Keratinocyte (primary cell): ENCODE data around the gene PRPF8.
"Not testable (repeated sequence)": the region's sequence is repeated elsewhere in the genome, so short reads cannot be mapped to it uniquely, and the experiment has no call there.

Source experiments
- CTCF ChIP-seq, 3 experiments: IDR thresholded peaks in 1 of 3; conservative IDR thresholded peaks in 1 of 3; optimal IDR thresholded peaks in 1 of 3; 2 replicates in 2 of 3; 3 replicates in 1 of 3; pipeline versions ENCODE3 to v1.5.1; 2011; ENCODE audit warnings: low read length in 3 of 3, mild to moderate bottlenecking in 3 of 3, moderate library complexity in 2 of 3, control low read depth in 1 of 3, inconsistent platforms in 1 of 3; ENCODE audit not compliant: insufficient read depth in 2 of 3; ENCODE audit errors: extremely low read depth in 1 of 3
- EZH2 ChIP-seq: IDR thresholded peaks from one replicate; pipeline ENCODE4 v1.6.1; 2012; ENCODE audit warnings: inconsistent platforms, mild to moderate bottlenecking, low read length, moderate library complexity

- not testable (repeated sequence) for TF ChIP-seq EZH2; CTCF (optimal IDR thresholded peaks at IDR 0.05 in 1 of 3, IDR thresholded peaks at IDR 0.05 in 1 of 3, conservative IDR thresholded peaks at IDR 0.05 in 1 of 3; ENCODE audit: extremely low read depth in 1 of 3, insufficient read depth in 2 of 3, low read length in 3 of 3)
Observed at GRCh38 chr17:1722022-1722421, 37.4 kb upstream of the PRPF8 start.
